COLO829 (cell line): ENCODE measurements around the gene C15orf61.

ENCODE experiments used
- DNase-seq: peaks from one replicate; pipeline ENCODE4 v3.0.0; 2012; ENCODE audit warnings: low spot score

Gene C15orf61

GRCh38 chr15:67551207-67551743 is 30.3 kb downstream of the C15orf61 start:
- peak; percentile 24 for DNase-seq

GRCh38 chr15:67554580-67554979 is 33.6 kb downstream of the C15orf61 start:
- no peak for DNase-seq

- no peak for DNase-seq
These were observed 36.1 kb downstream of the C15orf61 start for GRCh38 chr15:67556976-67557570.

GRCh38 chr15:67558502-67558901 is 37.6 kb downstream of the C15orf61 start:
- no peak for DNase-seq

- no peak for DNase-seq
These were observed 38.2 kb downstream of the C15orf61 start for GRCh38 chr15:67559158-67559557.

GRCh38 chr15:67559576-67559975 is 38.6 kb downstream of the C15orf61 start:
- no peak for DNase-seq

- DNase-seq: no peak
These were observed 39.4 kb downstream of the C15orf61 start for GRCh38 chr15:67560320-67560719.

GRCh38 chr15:67563092-67563491 is 42.2 kb downstream of the C15orf61 start:
- no peak for DNase-seq

- no peak for DNase-seq
These were observed 43.4 kb downstream of the C15orf61 start for GRCh38 chr15:67564021-67564967.

- no peak for DNase-seq
These were observed 44.0 kb downstream of the C15orf61 start for GRCh38 chr15:67564968-67565345.

GRCh38 chr15:67569668-67570067 is 48.7 kb downstream of the C15orf61 start:
- DNase-seq: no peak

- DNase-seq: no peak
These were observed 50.1 kb downstream of the C15orf61 start for GRCh38 chr15:67570875-67571647.

- no peak for DNase-seq
These were observed 50.9 kb downstream of the C15orf61 start for GRCh38 chr15:67571648-67572415.

- DNase-seq: no peak
These were observed 52.3 kb downstream of the C15orf61 start for GRCh38 chr15:67573194-67573593.

GRCh38 chr15:67575039-67575502 is 54.1 kb downstream of the C15orf61 start:
- no peak for DNase-seq

- DNase-seq: no peak
These were observed 57.2 kb downstream of the C15orf61 start for GRCh38 chr15:67578020-67578600.

- DNase-seq: no peak
These were observed 58.2 kb downstream of the C15orf61 start for GRCh38 chr15:67579164-67579563.
